Fibroblast of gingiva (primary cell): ENCODE measurements around the gene THBS3.

Experiments used
- DNase-seq: peaks from one replicate; pipeline ENCODE4 v3.0.0-alpha.2; 2011; ENCODE audit warnings: low read depth

The THBS3 gene

DNA sequence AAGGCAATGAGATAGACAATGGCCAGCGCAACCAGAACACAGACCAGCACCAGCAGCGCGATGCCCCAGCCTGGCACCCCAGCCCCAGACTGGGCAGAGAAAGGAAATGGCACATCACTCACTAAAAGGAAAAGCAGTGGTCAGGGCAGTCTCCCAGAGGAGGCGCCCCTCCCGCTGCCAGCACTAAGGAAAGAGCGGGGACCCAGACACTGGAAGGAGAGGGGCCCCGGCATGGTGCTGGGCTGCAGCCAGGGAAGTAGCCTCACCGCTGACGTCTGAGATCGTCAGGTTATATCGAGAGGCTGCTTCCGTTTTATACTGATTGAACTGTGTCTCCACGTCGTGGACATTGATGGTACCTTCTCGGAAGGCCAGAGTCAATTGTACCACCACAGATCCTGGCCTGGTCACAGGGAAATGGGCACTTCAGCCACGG is 20.2 kb downstream of the THBS3 start:
- no peak for DNase-seq

DNA sequence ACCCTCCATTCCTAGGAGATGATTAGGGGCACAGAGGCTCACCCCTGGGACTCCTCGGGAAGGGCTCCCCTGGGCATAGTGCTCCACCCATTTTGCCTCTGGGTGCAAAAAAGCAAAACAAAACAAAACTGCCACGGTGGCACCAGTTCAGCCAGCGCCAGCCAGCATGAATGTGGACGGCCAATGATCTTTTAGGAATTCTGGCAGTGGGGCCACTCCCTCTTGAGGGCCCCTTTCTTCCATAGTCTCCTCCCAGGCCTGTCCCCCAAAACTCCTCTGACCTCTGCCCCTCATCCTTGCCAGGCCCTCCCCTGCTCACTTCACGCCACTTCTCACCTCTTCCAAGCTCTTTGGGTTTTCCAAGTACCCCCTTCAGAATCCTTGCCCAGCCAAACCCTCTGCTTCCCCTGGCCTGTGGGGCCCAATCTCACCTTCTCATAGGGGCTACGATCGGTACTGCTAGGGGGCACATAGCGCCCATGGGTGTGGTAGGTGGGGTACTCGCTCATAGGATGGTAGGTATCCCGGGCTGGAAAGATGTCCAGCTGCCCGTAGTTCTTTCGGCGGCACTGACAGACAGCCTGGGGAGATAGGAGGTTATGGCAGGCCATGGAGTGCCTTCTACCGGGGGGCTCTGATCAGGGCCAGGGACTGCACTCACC is 20.8 kb downstream of the THBS3 start:
- no peak for DNase-seq

GRCh38 chr1:155186067-155186793 is 21.5 kb downstream of the THBS3 start:
- DNase-seq: no peak

DNA sequence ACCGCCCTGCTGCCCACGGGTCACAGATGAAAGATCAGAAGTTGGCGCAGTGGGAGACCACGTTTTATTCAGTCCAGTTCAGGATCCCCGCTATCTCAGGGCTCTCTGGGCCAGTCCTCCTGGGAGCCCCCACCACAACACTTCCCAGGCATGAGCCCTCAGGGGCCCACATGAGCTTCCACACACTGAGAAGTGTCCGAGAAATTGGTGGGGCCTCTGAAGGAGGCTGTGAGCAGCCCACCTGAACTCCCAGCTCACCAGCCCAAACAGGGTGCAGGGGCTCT is 22.0 kb downstream of the THBS3 start:
- no peak for DNase-seq

GRCh38 chr1:155184835-155185782 is 22.6 kb downstream of the THBS3 start:
- no peak for DNase-seq

DNA sequence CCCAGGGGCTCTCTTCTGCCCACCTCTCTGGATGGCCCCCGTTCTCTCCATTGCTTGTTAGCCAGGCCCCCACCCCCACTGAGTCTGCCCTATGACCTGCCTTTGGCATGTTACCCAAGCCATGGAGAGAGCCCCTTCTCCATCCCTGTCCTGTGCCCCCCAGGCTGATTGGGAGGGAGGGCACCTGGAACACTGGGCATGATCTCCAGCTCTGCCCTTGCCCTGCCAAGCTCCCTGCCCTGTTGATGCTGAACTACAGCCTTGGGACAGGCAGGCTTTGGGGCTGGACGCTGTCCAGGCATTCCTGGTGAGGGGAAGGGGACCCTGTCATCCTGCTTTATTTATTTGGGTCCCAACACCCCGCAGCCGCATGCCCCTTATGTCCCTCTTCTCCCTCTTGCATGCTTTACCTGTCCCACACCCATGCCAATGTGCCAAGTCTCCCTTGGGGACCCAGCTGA is 23.3 kb downstream of the THBS3 start:
- no peak for DNase-seq

DNA sequence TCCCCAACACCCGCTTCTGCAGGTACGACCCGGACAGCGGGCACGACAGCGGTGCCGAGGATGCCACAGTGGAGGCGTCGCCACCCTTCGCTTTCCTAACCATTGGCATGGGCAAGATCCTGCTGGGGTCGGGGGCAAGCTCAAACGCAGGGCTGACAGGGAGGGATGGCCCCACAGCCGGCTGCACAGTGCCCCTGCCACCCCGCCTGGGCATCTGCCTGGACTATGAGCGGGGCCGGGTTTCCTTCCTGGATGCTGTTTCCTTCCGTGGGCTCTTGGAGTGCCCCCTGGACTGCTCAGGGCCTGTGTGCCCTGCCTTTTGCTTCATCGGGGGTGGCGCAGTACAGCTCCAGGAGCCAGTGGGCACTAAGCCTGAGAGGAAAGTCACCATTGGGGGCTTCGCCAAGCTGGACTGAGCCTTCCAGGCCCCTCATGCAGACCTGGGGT is 23.9 kb downstream of the THBS3 start:
- DNase-seq: no peak

DNA sequence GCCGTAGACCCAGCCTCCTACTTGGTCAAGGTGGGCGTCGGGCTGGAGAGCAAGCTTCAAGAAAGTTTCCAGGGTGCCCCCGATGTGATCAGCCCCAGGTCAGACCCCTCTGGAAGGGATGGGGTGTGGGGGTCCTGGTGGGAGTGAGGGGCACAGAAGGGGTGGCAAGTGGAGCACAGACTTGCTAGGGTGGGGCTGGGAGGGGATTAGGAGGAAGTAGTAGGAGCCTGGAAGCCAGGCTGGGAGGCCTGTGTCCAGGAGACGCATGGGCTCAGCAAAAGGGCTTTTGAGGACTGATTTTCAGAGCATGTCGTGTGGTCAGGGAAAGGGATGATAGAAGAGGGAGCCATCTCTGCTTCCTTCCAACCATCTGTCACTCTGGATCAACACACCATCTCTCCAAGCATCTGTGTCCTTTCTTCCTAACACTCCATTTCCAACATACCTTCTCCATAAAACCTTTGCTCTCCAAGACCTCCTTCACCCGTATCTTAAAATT is 25.6 kb downstream of the THBS3 start:
- DNase-seq: no peak

DNA sequence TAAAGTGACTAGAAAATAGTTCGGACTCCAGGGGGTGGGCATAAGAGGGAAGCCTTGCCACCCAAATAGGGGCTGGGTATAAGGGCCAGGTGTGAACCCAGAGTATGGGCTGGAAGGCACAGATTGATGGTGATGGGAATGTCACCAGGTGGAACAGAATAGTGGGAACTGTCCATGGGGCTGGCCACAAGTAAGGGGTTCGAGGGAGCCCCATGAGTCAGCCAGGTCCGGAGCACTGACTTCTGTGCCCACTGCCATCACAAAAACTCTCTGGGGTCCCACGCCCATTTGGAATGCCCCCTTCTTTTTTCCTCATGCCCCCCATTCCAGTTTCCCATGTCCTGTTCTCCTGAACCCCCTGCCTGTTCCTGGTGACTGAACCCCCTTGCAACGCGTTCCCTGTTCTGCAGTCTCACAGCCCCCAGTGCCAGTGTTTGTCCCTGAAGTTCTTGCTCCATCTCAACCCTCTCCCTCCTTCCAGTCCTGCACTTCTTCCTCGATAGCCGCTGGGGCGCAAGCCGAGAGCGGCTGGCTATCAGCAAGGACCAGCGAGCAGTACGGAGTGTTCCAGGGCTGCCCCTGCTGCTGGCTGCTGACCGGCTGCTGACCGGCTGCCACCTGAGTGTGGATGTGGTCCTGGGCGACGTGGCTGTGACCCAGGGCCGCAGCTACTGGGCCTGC is 26.2 kb downstream of the THBS3 start:
- DNase-seq: no peak

GRCh38 chr1:155179112-155180031 is 28.3 kb downstream of the THBS3 start:
- DNase-seq: no peak

GRCh38 chr1:155178441-155179111 is 29.1 kb downstream of the THBS3 start:
- DNase-seq: no peak

DNA sequence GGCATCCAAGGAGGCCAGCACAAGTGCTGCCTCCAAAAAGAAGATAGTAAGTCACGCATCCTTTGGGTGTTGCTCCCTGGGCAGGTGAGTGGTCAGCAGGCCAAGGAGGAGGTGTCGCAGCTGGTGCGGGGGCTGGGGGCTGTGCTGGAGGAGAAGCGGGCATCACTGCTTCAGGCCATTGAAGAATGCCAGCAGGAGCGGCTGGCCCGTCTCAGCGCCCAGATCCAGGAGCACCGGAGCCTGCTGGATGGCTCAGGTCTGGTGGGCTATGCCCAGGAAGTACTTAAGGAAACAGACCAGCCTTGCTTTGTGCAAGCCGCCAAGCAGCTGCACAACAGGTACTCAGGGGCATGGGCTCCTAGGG is 29.8 kb downstream of the THBS3 start:
- DNase-seq: no peak

GRCh38 chr1:155177192-155177917 is 30.3 kb downstream of the THBS3 start:
- no peak for DNase-seq

- DNase-seq: peak; percentile 66
Measured at GRCh38 chr1:155176544-155177071, 31.1 kb downstream of the THBS3 start.

DNA sequence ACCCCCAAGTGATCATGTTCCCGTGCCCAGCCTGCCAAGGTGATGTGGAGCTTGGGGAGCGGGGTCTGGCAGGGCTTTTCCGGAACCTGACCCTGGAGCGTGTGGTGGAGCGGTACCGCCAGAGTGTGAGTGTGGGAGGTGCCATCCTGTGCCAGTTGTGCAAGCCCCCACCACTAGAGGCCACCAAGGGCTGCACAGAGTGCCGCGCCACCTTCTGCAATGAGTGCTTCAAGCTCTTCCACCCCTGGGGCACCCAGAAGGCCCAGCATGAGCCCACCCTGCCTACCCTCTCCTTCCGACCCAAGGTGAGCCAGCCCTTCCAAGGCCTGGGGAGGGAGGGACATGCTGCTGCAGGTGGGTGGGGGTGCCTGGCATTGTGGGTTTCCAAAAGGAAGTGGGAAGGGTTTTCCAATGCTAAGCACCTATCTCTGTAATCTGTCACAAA is 31.7 kb downstream of the THBS3 start:
- DNase-seq: no peak

- no peak for DNase-seq
Measured at GRCh38 chr1:155175281-155175926, 32.3 kb downstream of the THBS3 start.

DNA sequence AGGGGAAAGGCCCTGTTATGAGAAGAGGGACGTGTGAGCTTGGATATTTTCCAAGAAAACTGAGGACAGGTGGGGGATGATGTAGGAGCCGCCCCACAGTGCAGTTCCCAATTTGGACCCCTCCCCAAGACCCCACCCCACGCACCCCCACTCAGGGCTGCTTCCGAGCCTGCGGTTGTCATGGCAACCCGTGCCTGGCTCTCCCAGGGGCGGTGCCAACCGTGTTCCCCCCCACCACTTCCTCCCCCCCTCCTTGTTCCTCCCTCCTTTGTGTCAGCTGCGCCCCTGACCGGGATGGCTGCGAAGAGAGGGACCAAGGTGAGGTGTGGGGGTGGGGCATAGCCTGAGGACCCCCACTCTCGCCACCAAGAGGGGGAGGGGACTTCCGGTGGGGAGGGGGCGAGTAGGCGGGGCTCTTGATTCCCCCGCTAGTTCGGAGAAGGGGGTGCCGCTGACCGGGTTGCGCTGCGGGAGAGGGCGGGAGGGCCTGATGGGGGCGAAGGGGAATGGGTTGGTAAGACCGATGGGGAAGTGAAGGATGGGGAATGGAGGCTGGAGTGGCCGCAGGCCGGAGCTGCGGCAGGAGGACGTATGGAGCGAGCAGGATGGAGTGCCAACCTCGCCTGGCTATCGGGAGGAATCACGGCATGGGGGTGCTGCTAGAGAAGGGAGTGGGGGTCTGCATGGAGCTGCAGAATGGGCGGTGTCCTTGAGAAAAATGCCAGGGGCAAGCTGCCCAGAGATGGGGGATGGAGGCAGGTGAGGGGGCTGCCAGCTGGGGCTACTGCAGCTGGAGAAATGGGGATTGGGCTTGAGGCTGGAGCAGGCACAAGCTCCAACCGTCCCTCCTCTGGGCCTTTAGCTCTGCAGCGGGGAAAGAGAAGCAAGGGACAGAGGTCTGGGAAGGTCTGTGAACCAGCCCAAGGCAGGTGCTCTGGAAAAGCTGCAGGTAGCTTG is 33.1 kb downstream of the THBS3 start:
- no peak for DNase-seq
